ENCODE measurements around the gene EIPR1. TPM values are rescaled to one million over a fixed set of nuclear protein-coding genes. Genes with fewer than 3 reads are reported as not detected.

EIPR1 gene
- total and polyA plus RNA-seq, 10 of the 15 experiments (the other 5 are each of a cell fraction or from before 2014, with no cell fraction given): 23.6 to 61.2 (median 42.2) TPM

DNA sequence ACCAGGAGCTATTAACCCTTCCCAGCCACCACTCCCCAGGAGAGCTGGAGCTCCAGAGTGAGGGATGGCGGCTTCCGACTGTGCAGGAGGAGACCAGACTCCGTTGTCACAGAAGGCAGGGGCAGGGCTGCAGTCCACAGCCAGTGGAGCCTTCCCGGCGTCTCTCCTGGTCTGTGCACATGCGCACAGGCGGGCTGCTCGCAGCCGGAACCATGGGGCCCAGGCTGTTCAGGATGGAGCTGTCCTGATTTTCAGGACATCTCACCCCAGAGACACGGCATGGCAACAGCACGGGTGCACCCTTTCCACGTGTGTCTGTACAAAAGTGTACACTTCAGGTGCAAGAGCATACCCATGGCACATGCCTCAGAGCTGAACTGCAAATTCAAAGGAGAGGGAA, 28.9 kb downstream of the EIPR1 start:
- RAD21 ChIA-PET (ENCODE audit: unreplicated experiment): no interaction called here
- WGBS (ENCODE audit: insufficient coverage, insufficient replicate concordance, low lambda C conversion rate, missing lambda C conversion rate): 98% methylated on average over 12 of the region's 12 CpGs

More for the DNA sequence above, 28.9 kb downstream of the EIPR1 start:
- Histone ChIP-seq H3K4me1 (ENCODE audit: control insufficient read depth, insufficient read depth, low read length) (no peaks in the 10 kb centered on the region), H3K9me3 (replicated peaks; ENCODE audit: control insufficient read depth, insufficient read depth, low read length) (peaks cover 4% of the 10 kb centered on the region; the same call in 2 of the 3 replicates), H3K27me3 (replicated peaks in 1 of 2; ENCODE audit: control insufficient read depth in 2 of 2, insufficient read depth in 2 of 2, low read length in 1 of 2) (no peaks in the 10 kb centered on the region), H4K20me1 (ENCODE audit: control insufficient read depth, insufficient read depth) (no peaks in the 10 kb centered on the region), H2AFZ (ENCODE audit: control insufficient read depth, low read depth, low read length) (no peak overlapping the region), H3K27ac (ENCODE audit: control insufficient read depth, insufficient read depth) (no peak overlapping the region), H3K4me3 (no peak overlapping the region), H3K36me3 (ENCODE audit: control insufficient read depth in 2 of 2, insufficient read depth in 2 of 2, low read length in 1 of 2) (peaks cover 17 to 22% of the 10 kb centered on the region in 2 experiments), H3K79me2 (ENCODE audit: control insufficient read depth, insufficient read depth, low read length) (no peaks in the 10 kb centered on the region), H3K9ac (ENCODE audit: control insufficient read depth, insufficient read depth, low read length) (no peak overlapping the region), H3K4me2 (ENCODE audit: control insufficient read depth, insufficient read depth) (no peak overlapping the region)
- FAIRE-seq (no peak), DNase-seq (ENCODE audit: low read depth, low spot score) (no peak), ATAC-seq (no peak)
- intact Hi-C loops (cut with micrococcal nuclease; ENCODE audit: unreplicated experiment) (no loop called here), in situ Hi-C loops (cut with MboI) (no loop called here)
- SMC1A ChIA-PET (ENCODE audit: uncharacterized antibody, unreplicated experiment): interaction anchor here (1.1 kb wide), 1 partner anchor 303 kb away, joined by 3 read pairs; no protein-coding TSS in a partner anchor
- TF ChIP-seq, protein P1, sequence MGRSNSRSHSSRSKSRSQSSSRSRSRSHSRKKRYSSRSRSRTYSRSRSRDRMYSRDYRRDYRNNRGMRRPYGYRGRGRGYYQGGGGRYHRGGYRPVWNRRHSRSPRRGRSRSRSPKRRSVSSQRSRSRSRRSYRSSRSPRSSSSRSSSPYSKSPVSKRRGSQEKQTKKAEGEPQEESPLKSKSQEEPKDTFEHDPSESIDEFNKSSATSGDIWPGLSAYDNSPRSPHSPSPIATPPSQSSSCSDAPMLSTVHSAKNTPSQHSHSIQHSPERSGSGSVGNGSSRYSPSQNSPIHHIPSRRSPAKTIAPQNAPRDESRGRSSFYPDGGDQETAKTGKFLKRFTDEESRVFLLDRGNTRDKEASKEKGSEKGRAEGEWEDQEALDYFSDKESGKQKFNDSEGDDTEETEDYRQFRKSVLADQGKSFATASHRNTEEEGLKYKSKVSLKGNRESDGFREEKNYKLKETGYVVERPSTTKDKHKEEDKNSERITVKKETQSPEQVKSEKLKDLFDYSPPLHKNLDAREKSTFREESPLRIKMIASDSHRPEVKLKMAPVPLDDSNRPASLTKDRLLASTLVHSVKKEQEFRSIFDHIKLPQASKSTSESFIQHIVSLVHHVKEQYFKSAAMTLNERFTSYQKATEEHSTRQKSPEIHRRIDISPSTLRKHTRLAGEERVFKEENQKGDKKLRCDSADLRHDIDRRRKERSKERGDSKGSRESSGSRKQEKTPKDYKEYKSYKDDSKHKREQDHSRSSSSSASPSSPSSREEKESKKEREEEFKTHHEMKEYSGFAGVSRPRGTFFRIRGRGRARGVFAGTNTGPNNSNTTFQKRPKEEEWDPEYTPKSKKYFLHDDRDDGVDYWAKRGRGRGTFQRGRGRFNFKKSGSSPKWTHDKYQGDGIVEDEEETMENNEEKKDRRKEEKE (IDR thresholded peaks at IDR 0.05): no peak
- TF ChIP-seq SREBF2 (IDR thresholded peaks at IDR 0.05; ENCODE audit: low read length) (no peak), GATAD2B (conservative IDR thresholded peaks at IDR 0.05; ENCODE audit: low read depth) (no peak), JUNB (IDR thresholded peaks at IDR 0.05) (no peak), SMARCA5 (IDR thresholded peaks at IDR 0.05) (no peak), RBBP5 (conservative IDR thresholded peaks at IDR 0.05) (no peak), JUND (IDR thresholded peaks at IDR 0.05; ENCODE audit: low read depth, low read length) (no peak), EP300 (IDR thresholded peaks at IDR 0.05; ENCODE audit: borderline replicate concordance in 1 of 2, control insufficient read depth in 1 of 2, low read depth in 2 of 2, low read length in 2 of 2) (no peak), SIN3A (IDR thresholded peaks at IDR 0.05; ENCODE audit: low read depth, low read length) (no peak), POLR2AphosphoS2 (IDR thresholded peaks at IDR 0.05; ENCODE audit: low read depth, low read length) (no peak), KDM1A (IDR thresholded peaks at IDR 0.05; ENCODE audit: borderline replicate concordance) (no peak), NBN (IDR thresholded peaks at IDR 0.05) (no peak), ZNF24 (IDR thresholded peaks at IDR 0.05) (no peak), YY1 (IDR thresholded peaks at IDR 0.05; ENCODE audit: low read depth, low read length) (no peak), BRCA1 (IDR thresholded peaks at IDR 0.05; ENCODE audit: low read depth, low read length) (no peak), WRNIP1 (IDR thresholded peaks at IDR 0.05; ENCODE audit: borderline replicate concordance, low read depth, low read length) (no peak)
- TF ChIP-seq, protein P2, sequence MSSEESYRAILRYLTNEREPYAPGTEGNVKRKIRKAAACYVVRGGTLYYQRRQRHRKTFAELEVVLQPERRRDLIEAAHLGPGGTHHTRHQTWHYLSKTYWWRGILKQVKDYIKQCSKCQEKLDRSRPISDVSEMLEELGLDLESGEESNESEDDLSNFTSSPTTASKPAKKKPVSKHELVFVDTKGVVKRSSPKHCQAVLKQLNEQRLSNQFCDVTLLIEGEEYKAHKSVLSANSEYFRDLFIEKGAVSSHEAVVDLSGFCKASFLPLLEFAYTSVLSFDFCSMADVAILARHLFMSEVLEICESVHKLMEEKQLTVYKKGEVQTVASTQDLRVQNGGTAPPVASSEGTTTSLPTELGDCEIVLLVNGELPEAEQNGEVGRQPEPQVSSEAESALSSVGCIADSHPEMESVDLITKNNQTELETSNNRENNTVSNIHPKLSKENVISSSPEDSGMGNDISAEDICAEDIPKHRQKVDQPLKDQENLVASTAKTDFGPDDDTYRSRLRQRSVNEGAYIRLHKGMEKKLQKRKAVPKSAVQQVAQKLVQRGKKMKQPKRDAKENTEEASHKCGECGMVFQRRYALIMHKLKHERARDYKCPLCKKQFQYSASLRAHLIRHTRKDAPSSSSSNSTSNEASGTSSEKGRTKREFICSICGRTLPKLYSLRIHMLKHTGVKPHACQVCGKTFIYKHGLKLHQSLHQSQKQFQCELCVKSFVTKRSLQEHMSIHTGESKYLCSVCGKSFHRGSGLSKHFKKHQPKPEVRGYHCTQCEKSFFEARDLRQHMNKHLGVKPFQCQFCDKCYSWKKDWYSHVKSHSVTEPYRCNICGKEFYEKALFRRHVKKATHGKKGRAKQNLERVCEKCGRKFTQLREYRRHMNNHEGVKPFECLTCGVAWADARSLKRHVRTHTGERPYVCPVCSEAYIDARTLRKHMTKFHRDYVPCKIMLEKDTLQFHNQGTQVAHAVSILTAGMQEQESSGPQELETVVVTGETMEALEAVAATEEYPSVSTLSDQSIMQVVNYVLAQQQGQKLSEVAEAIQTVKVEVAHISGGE (CRISPR knock-in tag; IDR thresholded peaks at IDR 0.05): no peak
- TF ChIP-seq, protein P3, sequence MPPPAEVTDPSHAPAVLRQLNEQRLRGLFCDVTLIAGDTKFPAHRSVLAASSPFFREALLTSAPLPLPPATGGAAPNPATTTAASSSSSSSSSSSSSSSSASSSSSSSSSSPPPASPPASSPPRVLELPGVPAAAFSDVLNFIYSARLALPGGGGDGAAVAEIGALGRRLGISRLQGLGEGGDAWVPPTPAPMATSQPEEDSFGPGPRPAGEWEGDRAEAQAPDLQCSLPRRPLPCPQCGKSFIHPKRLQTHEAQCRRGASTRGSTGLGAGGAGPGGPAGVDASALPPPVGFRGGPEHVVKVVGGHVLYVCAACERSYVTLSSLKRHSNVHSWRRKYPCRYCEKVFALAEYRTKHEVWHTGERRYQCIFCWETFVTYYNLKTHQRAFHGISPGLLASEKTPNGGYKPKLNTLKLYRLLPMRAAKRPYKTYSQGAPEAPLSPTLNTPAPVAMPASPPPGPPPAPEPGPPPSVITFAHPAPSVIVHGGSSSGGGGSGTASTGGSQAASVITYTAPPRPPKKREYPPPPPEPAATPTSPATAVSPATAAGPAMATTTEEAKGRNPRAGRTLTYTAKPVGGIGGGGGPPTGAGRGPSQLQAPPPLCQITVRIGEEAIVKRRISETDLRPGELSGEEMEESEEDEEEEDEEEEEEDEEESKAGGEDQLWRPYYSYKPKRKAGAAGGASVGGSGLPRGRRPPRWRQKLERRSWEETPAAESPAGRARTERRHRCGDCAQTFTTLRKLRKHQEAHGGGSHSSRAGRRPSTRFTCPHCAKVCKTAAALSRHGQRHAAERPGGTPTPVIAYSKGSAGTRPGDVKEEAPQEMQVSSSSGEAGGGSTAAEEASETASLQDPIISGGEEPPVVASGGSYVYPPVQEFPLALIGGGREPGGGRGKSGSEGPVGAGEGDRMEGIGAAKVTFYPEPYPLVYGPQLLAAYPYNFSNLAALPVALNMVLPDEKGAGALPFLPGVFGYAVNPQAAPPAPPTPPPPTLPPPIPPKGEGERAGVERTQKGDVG (CRISPR knock-in tag; IDR thresholded peaks at IDR 0.05): no peak
- POLR2A ChIA-PET: no interaction called here
- BruUV-seq (replicated peaks): no TSS peak
- CTCF ChIA-PET: no interaction called here
